Subcutaneous adipose tissue (tissue), 4 donors: Measurements from ENCODE around the gene SUCO. TPM values are rescaled to one million over a fixed set of nuclear protein-coding genes. Genes with fewer than 3 reads are reported as not detected.

Experiments
- total RNA-seq, 4 donors: library from RNA; depleted of rRNA; stranded (reverse); fragments of >200 nt; gene quantifications; one replicate each; pipeline ENCODE4 v1.1.0, GENCODE V29; 2016
- TF ChIP-seq, protein P1 (sequence below): fragments of 450-650 bp; IDR thresholded peaks from one replicate; pipeline ENCODE4 v1.5.1; 2016; ENCODE audit warnings: low read depth, mild to moderate bottlenecking, control low read depth, antibody characterized with exemption, moderate library complexity

Gene SUCO
- total RNA-seq, 4 donors from 2014 or later: 26.9 to 35.9 (median 32.8) TPM

DNA sequence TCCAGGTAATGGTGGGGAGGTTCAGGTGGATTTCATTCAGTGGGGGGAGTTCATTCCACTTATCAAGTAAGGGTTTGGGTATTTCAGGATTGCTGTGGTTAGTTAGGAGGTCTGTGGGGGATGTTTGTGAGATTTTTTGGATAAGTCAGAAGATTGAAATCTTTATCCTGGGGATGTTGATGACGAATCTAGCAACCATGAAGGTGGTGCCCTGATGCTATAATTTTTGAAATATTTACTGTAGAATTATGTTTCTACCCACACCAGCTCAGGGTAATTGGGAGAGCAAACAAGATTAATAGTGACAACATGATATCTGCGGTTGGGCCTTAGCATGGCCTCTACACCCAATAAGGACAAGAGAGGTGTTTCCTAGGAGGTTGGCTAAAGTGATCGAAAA is 28.3 kb downstream of the SUCO start:
- TF ChIP-seq, protein P1, sequence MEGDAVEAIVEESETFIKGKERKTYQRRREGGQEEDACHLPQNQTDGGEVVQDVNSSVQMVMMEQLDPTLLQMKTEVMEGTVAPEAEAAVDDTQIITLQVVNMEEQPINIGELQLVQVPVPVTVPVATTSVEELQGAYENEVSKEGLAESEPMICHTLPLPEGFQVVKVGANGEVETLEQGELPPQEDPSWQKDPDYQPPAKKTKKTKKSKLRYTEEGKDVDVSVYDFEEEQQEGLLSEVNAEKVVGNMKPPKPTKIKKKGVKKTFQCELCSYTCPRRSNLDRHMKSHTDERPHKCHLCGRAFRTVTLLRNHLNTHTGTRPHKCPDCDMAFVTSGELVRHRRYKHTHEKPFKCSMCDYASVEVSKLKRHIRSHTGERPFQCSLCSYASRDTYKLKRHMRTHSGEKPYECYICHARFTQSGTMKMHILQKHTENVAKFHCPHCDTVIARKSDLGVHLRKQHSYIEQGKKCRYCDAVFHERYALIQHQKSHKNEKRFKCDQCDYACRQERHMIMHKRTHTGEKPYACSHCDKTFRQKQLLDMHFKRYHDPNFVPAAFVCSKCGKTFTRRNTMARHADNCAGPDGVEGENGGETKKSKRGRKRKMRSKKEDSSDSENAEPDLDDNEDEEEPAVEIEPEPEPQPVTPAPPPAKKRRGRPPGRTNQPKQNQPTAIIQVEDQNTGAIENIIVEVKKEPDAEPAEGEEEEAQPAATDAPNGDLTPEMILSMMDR: no peak

DNA sequence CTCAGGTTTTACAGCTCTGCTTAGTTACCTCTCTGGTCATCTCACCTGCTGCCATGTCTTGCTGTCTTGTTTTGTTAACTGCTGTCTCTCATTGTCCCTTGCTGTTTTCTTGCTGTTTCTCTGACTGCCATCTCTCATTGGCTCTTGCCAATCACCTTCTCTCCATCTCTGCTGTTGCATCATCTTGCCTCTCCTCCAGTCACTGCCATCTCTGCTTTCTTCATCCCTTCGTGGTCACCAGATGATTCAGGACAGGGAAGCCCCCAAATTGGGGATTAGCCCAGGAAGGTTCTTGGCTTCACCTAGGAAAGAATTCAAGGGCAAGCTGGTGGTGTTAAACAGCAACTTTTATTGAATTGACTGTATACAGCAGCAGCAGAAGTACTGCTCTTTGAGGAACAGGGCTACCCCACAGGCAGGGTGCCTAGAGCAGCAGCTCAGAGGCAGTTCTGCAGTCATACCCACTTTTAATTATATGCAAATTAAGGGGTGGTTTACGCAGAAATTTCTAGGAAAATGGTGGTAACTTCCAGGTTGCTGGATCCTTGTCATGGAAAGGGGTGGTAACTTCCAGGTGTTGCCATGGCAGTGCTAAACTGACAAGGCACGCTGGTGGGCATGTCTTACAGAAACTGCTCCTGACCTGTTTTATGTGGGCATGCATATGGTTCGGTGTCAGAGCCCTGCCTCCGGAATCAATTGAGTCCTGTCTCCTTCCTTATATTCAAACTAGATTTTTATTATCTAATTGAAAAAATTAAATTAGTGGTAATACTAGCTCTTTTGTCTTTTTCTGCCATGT is 33.4 kb downstream of the SUCO start:
- TF ChIP-seq, protein P1: no peak

DNA sequence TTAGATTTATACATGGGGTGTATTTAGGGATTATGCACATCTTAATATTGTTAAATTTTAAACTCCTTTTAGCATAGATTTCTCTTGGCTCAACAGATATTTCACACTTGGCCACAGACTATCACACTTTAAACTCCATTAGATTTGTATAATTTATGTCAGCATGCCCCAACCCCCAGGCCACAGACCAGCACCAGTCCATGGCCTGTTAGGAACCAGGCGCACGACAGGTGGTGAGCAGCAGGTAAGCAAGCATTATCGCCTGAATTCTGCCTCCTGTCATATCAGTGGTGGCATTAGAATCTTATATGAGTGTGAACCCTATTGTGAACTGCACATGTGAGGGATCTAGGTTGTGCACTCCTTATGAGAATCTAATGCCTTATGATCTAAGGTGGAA is 34.8 kb downstream of the SUCO start:
- TF ChIP-seq, protein P1: no peak

DNA sequence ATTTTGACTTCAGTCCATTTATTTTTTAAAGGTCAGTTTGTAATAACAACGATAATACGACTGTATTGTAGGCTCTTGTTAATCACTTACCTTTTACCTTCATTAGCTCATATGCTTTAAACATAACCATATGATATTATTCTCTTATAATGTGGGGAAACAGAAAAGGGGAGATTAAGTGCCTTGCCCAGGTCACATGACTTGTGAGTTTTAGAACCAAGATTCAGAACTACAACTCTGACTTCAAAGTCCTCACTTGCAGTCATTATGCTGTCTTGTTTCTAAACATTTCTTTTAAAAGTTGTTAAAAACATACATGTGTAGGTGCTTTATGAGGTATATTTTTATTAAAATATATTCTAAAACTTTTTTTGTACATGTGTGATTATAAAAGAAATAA is 41.1 kb downstream of the SUCO start:
- TF ChIP-seq, protein P1: no peak

DNA sequence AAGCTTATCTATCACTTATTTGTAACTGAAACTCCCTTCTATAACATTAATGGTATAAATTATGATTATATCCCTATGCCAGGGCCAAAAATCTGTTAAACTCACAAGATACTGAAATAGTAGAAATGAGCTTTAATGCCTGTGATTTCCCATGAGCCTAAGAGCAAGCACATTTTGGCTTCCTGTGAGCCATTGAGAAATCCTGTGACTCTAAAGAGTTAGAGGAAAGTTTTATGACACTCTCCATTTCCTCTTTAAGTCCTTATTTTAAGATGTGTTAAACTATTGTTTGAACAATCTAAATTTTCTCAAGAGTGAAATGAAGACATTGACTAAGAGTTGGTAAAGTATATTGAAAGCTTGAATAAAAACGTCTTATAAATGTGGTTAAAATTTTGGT is 45.6 kb downstream of the SUCO start:
- TF ChIP-seq, protein P1: no peak

DNA sequence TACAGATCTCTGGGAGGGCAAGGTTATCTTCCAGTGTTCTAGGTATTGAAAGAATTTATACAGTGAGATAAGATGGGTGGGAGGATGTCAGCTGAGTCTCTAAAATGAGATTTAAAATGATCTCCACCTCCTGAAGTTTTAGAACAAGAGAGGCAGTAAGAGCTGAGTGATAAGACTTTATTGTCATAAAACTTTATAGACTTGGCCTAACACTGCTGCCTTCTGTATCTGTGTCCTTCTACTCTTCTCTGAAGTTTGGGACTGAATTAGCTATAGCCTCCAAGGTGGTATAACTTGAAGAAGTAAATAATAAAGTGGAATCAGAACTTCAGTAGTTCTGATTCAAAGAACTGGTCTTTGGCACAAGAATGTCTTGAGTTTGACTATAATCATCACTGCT is 48.3 kb downstream of the SUCO start:
- TF ChIP-seq, protein P1: no peak

DNA sequence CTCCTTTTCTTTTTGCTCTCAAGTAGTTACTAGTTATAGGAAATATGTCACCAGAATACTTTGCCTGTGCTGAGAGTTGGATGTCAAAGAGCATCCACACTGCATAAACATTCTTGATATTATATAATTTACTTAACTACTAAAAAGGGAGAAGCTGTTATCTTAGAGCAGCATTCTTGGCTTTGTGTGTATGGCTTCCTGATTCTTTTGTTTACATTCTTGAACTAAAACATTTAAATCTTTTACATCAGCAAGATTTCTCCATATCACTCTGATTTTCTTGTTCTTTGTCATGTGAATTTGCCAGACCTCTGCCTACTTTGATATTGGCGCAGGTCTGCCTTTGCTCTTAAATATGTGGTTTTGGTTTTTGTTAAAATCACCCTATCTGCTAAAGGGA is 48.8 kb downstream of the SUCO start:
- TF ChIP-seq, protein P1: no peak
